OCI-LY3 (cell line): Measurements from ENCODE around the gene MGA.

Experiments
- H2AFZ ChIP-seq: fragments of 200-600, 300-600 bp; shearing (Covaris generic); 2 replicates; pipeline ENCODE4 v1.6.0; 2014; ENCODE audit warnings: antibody characterized with exemption, low read depth, low read length
- H3K27ac ChIP-seq: fragments of 200-600, 300-600 bp; sonication (generic); 2 replicates; pipeline ENCODE4 v1.5.1; 2014; ENCODE audit warnings: mild to moderate bottlenecking, low read length, moderate library complexity, mixed read lengths
- H3K27me3 ChIP-seq: fragments of 200-600, 300-600 bp; sonication (generic); 2 replicates; pipeline ENCODE4 v1.6.1; 2014; ENCODE audit warnings: low read depth, low read length, mixed read lengths
- H3K36me3 ChIP-seq: fragments of 200-600, 300-600 bp; sonication (generic); replicated peaks from 2 replicates; pipeline ENCODE3; 2014; ENCODE audit warnings: low read depth, low read length, mixed read lengths
- H3K4me1 ChIP-seq: fragments of 300-600, 200-600 bp; sonication (generic); 2 replicates; pipeline ENCODE4 v1.6.1; 2014; ENCODE audit warnings: low read length, mixed read lengths
- H3K4me2 ChIP-seq: fragments of 200-600, 300-600 bp; sonication (generic); 2 replicates; pipeline ENCODE4 v1.6.1; 2014; ENCODE audit warnings: low read length, mixed read lengths
- H3K4me3 ChIP-seq: fragments of 300-600, 200-600 bp; sonication (generic); 2 replicates; pipeline ENCODE4 v1.5.1; 2014; ENCODE audit warnings: antibody characterized with exemption, mild to moderate bottlenecking, low read length, moderate library complexity
- H3K79me2 ChIP-seq: fragments of 300-600, 200-600 bp; shearing (Covaris generic); 2 replicates; pipeline ENCODE4 v1.6.1; 2014; ENCODE audit warnings: mild to moderate bottlenecking, low read length, mixed read lengths
- H3K9ac ChIP-seq: fragments of 300-600, 200-600 bp; shearing (Covaris generic); 2 replicates; pipeline ENCODE4 v1.6.0; 2014; ENCODE audit warnings: mild to moderate bottlenecking, low read length, moderate library complexity
- H3K9me3 ChIP-seq: fragments of 200-600, 300-600 bp; shearing (Covaris generic); 2 replicates; pipeline ENCODE4 v1.6.1; 2014; ENCODE audit warnings: low read length, mixed read lengths; ENCODE audit not compliant: insufficient read depth
- H4K20me1 ChIP-seq: fragments of 200-600, 300-600 bp; sonication (generic); 2 replicates; pipeline ENCODE4 v1.6.1; 2016; ENCODE audit warnings: low read length, mixed read lengths; ENCODE audit not compliant: insufficient read depth
- EZH2phosphoT487 ChIP-seq: fragments of 200-600 bp; shearing (Covaris generic); IDR thresholded peaks from 2 replicates; pipeline ENCODE4 v1.6.1; 2018; ENCODE audit warnings: antibody characterized with exemption, mixed run types, low read depth
- TF ChIP-seq, protein P1 (sequence below): fragments of 200-600, 300-600 bp; sonication (generic); IDR thresholded peaks from 2 replicates; pipeline ENCODE4 v1.5.1; 2014; ENCODE audit warnings: antibody characterized with exemption, low read length, low read depth

MGA gene

DNA sequence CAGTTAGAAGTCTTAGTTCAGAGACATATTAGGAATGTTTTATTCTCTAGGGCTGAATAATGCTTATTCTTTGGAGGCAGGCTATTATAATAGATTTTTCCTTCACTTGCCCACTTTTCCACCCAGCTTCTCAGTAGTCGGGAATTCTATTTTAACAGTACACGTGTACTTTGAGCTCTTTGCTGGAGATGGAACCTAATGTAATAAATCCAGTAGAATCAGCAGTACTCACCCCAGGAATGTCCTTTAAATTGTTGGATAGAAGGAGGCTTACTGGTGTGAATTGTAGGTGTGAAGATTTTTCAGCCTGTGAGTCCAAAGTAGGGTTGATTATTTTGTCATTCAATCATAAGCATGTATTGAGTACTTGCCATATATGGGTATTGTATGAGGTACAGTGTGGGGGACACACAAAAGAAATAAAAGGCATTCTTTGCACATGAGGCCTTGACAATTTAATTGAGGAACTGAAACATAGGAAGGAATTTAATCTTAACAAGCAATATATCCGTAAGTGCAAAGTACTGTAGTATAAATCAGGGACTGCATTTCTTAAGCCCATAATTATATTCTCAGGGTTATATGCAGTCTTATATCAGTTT lies 29.5 kb upstream of the MGA start:
- H3K4me1 ChIP-seq = peaks cover 12% of the 10 kb centered on the region
- H3K4me3 ChIP-seq = no peak overlapping the region
- no peaks in the 10 kb centered on the region for H3K9me3 ChIP-seq
- no peaks in the 10 kb centered on the region for H3K36me3 ChIP-seq
- no peak overlapping the region for H2AFZ ChIP-seq
- H4K20me1 ChIP-seq = no peaks in the 10 kb centered on the region
- TF ChIP-seq, protein P1, sequence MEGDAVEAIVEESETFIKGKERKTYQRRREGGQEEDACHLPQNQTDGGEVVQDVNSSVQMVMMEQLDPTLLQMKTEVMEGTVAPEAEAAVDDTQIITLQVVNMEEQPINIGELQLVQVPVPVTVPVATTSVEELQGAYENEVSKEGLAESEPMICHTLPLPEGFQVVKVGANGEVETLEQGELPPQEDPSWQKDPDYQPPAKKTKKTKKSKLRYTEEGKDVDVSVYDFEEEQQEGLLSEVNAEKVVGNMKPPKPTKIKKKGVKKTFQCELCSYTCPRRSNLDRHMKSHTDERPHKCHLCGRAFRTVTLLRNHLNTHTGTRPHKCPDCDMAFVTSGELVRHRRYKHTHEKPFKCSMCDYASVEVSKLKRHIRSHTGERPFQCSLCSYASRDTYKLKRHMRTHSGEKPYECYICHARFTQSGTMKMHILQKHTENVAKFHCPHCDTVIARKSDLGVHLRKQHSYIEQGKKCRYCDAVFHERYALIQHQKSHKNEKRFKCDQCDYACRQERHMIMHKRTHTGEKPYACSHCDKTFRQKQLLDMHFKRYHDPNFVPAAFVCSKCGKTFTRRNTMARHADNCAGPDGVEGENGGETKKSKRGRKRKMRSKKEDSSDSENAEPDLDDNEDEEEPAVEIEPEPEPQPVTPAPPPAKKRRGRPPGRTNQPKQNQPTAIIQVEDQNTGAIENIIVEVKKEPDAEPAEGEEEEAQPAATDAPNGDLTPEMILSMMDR = no peak
- no peak for TF ChIP-seq EZH2phosphoT487
- no peak overlapping the region for H3K27ac ChIP-seq
- H3K4me2 ChIP-seq = no peak overlapping the region
- no peaks in the 10 kb centered on the region for H3K27me3 ChIP-seq
- H3K79me2 ChIP-seq = no peaks in the 10 kb centered on the region
- no peak overlapping the region for H3K9ac ChIP-seq

DNA sequence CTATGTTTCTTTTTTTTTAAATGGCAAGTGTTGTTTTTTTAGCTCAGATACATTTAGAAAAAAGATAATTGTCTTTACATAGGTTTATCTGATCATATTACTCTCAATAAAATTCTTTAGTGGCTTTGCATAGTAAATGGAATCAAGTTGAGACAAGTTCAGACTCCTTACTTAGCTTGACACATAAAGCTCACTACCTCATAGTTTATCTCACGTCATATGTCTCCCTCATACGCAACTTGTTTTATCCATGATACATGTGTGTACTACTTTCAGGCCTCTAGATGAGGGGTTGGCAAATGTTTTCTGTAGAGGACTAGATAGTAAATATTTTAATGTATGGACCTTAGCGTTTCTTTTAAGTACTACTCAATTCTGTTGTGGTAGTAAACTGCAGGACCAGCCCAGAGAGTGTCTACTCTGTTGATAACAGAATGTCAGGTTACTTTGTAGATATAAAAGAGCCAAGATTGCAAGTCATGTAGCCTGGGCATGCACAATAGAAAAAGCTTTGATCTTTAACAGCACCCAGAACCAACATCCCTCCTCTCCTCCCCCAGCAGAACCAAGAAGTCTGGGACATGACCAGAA lies 28.2 kb upstream of the MGA start:
- Histone ChIP-seq H3K79me2 (no peaks in the 10 kb centered on the region), H3K27ac (no peak overlapping the region), H3K4me1 (peaks cover 12% of the 10 kb centered on the region), H3K4me3 (no peak overlapping the region), H3K9me3 (no peaks in the 10 kb centered on the region), H3K9ac (no peak overlapping the region), H3K27me3 (no peaks in the 10 kb centered on the region), H3K4me2 (no peak overlapping the region), H4K20me1 (no peaks in the 10 kb centered on the region), H3K36me3 (no peaks in the 10 kb centered on the region), H2AFZ (no peak overlapping the region)
- no peak for TF ChIP-seq EZH2phosphoT487
- TF ChIP-seq, protein P1 = no peak

DNA sequence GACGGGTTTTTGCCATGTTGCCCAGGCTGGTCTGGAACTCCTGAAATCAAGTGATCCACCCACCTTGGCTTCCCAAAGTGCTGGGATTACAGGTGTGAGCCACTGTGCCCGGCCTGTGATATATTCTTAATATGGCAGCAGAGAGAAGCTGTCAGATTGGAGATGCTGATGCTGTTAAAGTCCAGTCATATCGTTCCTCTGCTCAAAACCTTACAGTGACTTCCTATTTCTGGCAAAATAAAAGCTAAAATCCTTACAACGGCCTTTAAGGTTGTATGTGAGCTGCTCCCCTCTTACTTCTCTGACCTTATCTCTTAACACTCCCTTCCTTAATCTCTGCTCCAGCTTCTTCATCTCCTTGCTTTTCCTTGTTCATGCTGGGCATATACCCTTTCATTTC lies 26.6 kb upstream of the MGA start:
- Histone ChIP-seq H3K79me2 (no peaks in the 10 kb centered on the region), H3K9ac (no peak overlapping the region), H3K4me3 (no peak overlapping the region), H3K9me3 (no peaks in the 10 kb centered on the region), H3K36me3 (no peaks in the 10 kb centered on the region), H3K27ac (no peak overlapping the region), H3K4me2 (peak overlapping the region; percentile 43), H4K20me1 (no peaks in the 10 kb centered on the region), H3K27me3 (no peaks in the 10 kb centered on the region), H2AFZ (peak overlapping the region; percentile 75), H3K4me1 (peaks cover 12% of the 10 kb centered on the region)
- TF ChIP-seq EZH2phosphoT487 = no peak
- TF ChIP-seq, protein P1 = no peak

DNA sequence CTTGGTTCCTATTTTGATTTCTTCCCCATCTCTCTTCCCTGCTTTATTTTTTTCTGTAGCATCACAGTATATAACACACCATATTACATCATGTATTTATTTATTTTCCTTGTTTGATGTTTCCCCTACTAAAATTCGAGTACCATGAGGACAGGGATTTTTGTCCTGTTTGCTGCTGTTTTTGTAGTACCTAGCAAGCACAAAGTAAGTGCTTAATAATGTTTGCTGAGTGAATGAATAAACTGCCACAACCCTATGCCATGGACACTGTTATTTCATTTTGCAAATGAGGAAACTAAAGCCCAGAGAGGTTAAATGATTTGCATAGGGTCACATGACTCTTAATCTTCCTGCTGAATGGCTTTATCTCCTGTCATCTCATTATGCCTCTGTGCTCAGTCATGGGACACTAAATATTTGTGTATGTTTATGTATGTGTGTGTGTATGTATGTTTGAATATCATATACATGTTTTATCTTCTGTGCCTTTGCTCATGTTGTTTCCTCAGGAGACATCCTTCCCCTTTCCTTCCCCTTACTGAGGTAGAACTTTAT lies 26.1 kb upstream of the MGA start:
- H3K4me3 ChIP-seq = no peak overlapping the region
- H3K4me2 ChIP-seq = peak overlapping the region; percentile 43
- no peaks in the 10 kb centered on the region for H3K36me3 ChIP-seq
- TF ChIP-seq EZH2phosphoT487 = no peak
- TF ChIP-seq, protein P1 = no peak
- H3K79me2 ChIP-seq = no peaks in the 10 kb centered on the region
- no peak overlapping the region for H3K9ac ChIP-seq
- peak overlapping the region; percentile 75; the same call in 1 of the 2 replicates for H2AFZ ChIP-seq
- peaks cover 12% of the 10 kb centered on the region for H3K4me1 ChIP-seq
- H3K27ac ChIP-seq = no peak overlapping the region
- H4K20me1 ChIP-seq = no peaks in the 10 kb centered on the region
- H3K9me3 ChIP-seq = no peaks in the 10 kb centered on the region
- no peaks in the 10 kb centered on the region for H3K27me3 ChIP-seq
